K562 (cell line): Measurements from ENCODE around the gene ICAM3. TPM values are rescaled to one million over a fixed set of nuclear protein-coding genes. Genes with fewer than 3 reads are reported as not detected.

Experiments used
- ATF6 ChIP-seq: sonication (generic); formaldehyde crosslinking; IDR thresholded peaks from 2 replicates; pipeline ENCODE4 v1.4.0; 2020; ENCODE audit warnings: mild to moderate bottlenecking, missing genetic modification reagents
- CREB3L1 ChIP-seq: fragments of 450-650 bp; IDR thresholded peaks from 2 replicates; pipeline ENCODE4 v1.6.1; 2014; ENCODE audit warnings: low read depth, mild to moderate bottlenecking, moderate library complexity, borderline replicate concordance
- DPF2 ChIP-seq: fragments of 450-650 bp; IDR thresholded peaks from 2 replicates; pipeline ENCODE4 v1.6.1; 2016
- HDAC1 ChIP-seq, 2 experiments: fragments of 450-650 bp; IDR thresholded peaks; 2 replicates each; pipeline ENCODE4 v1.6.1; 2016 to 2017; ENCODE audit warnings: inconsistent platforms in 1 of 2, mild to moderate bottlenecking in 1 of 2, moderate library complexity in 1 of 2
- MEF2D ChIP-seq: conservative IDR thresholded peaks from 2 replicates; pipeline ENCODE4 v1.6.1; 2016; ENCODE audit warnings: low read depth, missing genetic modification characterization, missing compliant biosample characterization
- NCOA6 ChIP-seq: fragments of 450-650 bp; IDR thresholded peaks from 2 replicates; pipeline ENCODE4 v1.6.1; 2017; ENCODE audit warnings: mild to moderate bottlenecking
- PHF8 ChIP-seq: fragments of 200-600 bp; sonication (generic); IDR thresholded peaks from 2 replicates; pipeline ENCODE4 v1.6.1; 2012; ENCODE audit warnings: mixed run types, mild to moderate bottlenecking, inconsistent platforms, low read length, moderate library complexity, borderline replicate concordance
- PPARD ChIP-seq: fragments of 250-450 bp; sonication (Bioruptor Pico); IDR thresholded peaks from 2 replicates; pipeline ENCODE4 v1.8.0; 2022; ENCODE audit warnings: inconsistent platforms, mild to moderate bottlenecking, moderate library complexity
- REST ChIP-seq, 2 experiments: fragments of 450-650 bp; formaldehyde crosslinking in 1 of 2; IDR thresholded peaks; 2 replicates each; pipeline versions ENCODE4 v1.4.0 to v1.6.1; 2014 to 2020; ENCODE audit warnings: mild to moderate bottlenecking in 2 of 2, borderline replicate concordance in 1 of 2, low read depth in 1 of 2
- U2AF1 ChIP-seq: fragments of 200-400 bp; formaldehyde crosslinking; optimal IDR thresholded peaks from 2 replicates; pipeline ENCODE3; 2017; ENCODE audit warnings: mild to moderate bottlenecking, low read depth, low read length, moderate library complexity
- ZBTB2 ChIP-seq: fragments of 450-650 bp; IDR thresholded peaks from 2 replicates; pipeline ENCODE4 v1.6.1; 2016; ENCODE audit warnings: antibody characterized with exemption
- ZC3H11A ChIP-seq: IDR thresholded peaks from 2 replicates; pipeline ENCODE4 v1.6.1; 2012; ENCODE audit warnings: low read depth, low read length, improper control_type of control experiment
- ZNF197 ChIP-seq: fragments of 200-800 bp; sonication (Bioruptor generic); IDR thresholded peaks from 2 replicates; pipeline ENCODE4 v1.6.1; 2016; ENCODE audit warnings: low read depth, missing genetic modification characterization, missing compliant biosample characterization
- ZNF766 ChIP-seq: fragments of 200-800 bp; sonication (Bioruptor generic); conservative IDR thresholded peaks from 2 replicates; pipeline ENCODE4 v1.6.1; 2016; ENCODE audit warnings: missing genetic modification characterization, missing compliant biosample characterization
- polyA plus RNA-seq, 8 experiments: library from polyadenylated mRNA; depleted of rRNA in 4 of 8; stranded (reverse) in 5 of 8; unstranded in 3 of 8; fragments of >200 nt; fragmentation: Nextera tagmentation in 2 of 8; fragmentation: Illumina TruSeq in 1 of 8; extraction: Ambion mirVana in 2 of 8; extraction: Trizol in 1 of 8; gene quantifications; 2 replicates each; pipeline versions ENCODE4 v1.2.1 to v1.2.3, GENCODE V29; 2011 to 2014; ENCODE audit warnings: inconsistent platforms in 1 of 8, missing spikeins in 1 of 8
- total RNA-seq, 7 experiments: library from RNA; depleted of rRNA in 6 of 7; stranded (reverse); fragments of >200 nt in 6 of 7; fragmentation: Illumina TruSeq in 2 of 7; extraction: Trizol in 2 of 7; gene quantifications; 2 replicates each; pipeline versions ENCODE4 v1.2.1 to v1.2.3, GENCODE V29; 2011 to 2021; ENCODE audit warnings: low replicate concordance in 1 of 7

Gene ICAM3
- total and polyA plus RNA-seq, 9 of the 15 experiments (the other 6 are each of a cell fraction or from before 2014, with no cell fraction given): 6.5 to 39.5 (median 24.2) TPM

GRCh38 chr19:10290876-10291553, 48.4 kb downstream of the ICAM3 start (continued):
- TF ChIP-seq ATF6 (CRISPR knock-in tag): no peak; the same call in 1 of the 2 replicates
- TF ChIP-seq DPF2: no peak
- TF ChIP-seq ZC3H11A: 0 out of 2 replicates have a peak, but pooled peaks have one; percentile 10
- peak; percentile 76; the same call in 1 of the 2 replicates for TF ChIP-seq ZBTB2
- TF ChIP-seq CREB3L1: 0 out of 2 replicates have a peak, but pooled peaks have one; percentile 11
- no peak for TF ChIP-seq NCOA6
- TF ChIP-seq U2AF1: peak; percentile 26
- TF ChIP-seq PHF8: peak; percentile 66; the same call in 1 of the 2 replicates
- peak; percentile 82 for TF ChIP-seq REST (IDR thresholded peaks at IDR 0.05; ENCODE audit: borderline replicate concordance)
- TF ChIP-seq REST (CRISPR knock-in tag; IDR thresholded peaks at IDR 0.05; ENCODE audit: low read depth): no peak
- TF ChIP-seq PPARD (CRISPR knock-in tag): no peak
- peak in 1 of 2 experiments; percentile 35; a peak in 1 of 4 replicates for TF ChIP-seq HDAC1 (IDR thresholded peaks at IDR 0.05)
- no peak for TF ChIP-seq ZNF197 (CRISPR knock-in tag)
- TF ChIP-seq MEF2D (tag): no peak
- TF ChIP-seq ZNF766: no peak
